IMR-90 (cell line): ENCODE results near the gene SGSH. TPM values are rescaled to one million over a fixed set of nuclear protein-coding genes. Genes with fewer than 3 reads are reported as not detected.

Source experiments
- CEBPB ChIP-seq: IDR thresholded peaks from 2 replicates; pipeline ENCODE4 v1.6.1; 2012; ENCODE audit warnings: low read depth, low read length, improper control_type of control experiment
- FOS ChIP-seq: fragments of 150-350 bp; IDR thresholded peaks from 2 replicates; pipeline ENCODE4 v1.6.1; 2016; ENCODE audit warnings: low read depth, low read length
- MAZ ChIP-seq: IDR thresholded peaks from 2 replicates; pipeline ENCODE4 v1.6.1; 2012; ENCODE audit warnings: low read depth, mild to moderate bottlenecking, low read length, improper control_type of control experiment, moderate library complexity, borderline replicate concordance
- MXI1 ChIP-seq: IDR thresholded peaks from 2 replicates; pipeline ENCODE4 v1.6.1; 2012; ENCODE audit warnings: low read depth, mild to moderate bottlenecking, low read length, moderate library complexity, borderline replicate concordance
- NFE2L2 ChIP-seq: fragments of 150-350 bp; IDR thresholded peaks from 2 replicates; pipeline ENCODE4 v1.6.1; 2016; ENCODE audit warnings: low read depth, mild to moderate bottlenecking, low read length
- RFX5 ChIP-seq: IDR thresholded peaks from 2 replicates; pipeline ENCODE4 v1.8.0; 2012; ENCODE audit warnings: low read depth, mild to moderate bottlenecking, low read length, moderate library complexity
- SMC3 ChIP-seq: fragments of 150-350 bp; IDR thresholded peaks from 2 replicates; pipeline ENCODE4 v1.6.1; 2016; ENCODE audit warnings: low read depth, mild to moderate bottlenecking, antibody characterized with exemption, low read length, moderate library complexity
- polyA plus RNA-seq, 3 experiments: library from polyadenylated mRNA; depleted of rRNA; stranded (reverse); fragments of >200 nt; gene quantifications; 2 replicates each; pipeline ENCODE4 v1.2.3, GENCODE V29; 2012; ENCODE audit warnings: low replicate concordance in 1 of 3
- total RNA-seq: library from RNA; depleted of rRNA; stranded (reverse); fragments of >200 nt; gene quantifications from 2 replicates; pipeline ENCODE4 v1.2.3, GENCODE V29; 2012

SGSH gene
- total and polyA plus RNA-seq, 2 of the 4 experiments (the other 2 are of a cell fraction): 3.0 to 41.5 TPM

DNA sequence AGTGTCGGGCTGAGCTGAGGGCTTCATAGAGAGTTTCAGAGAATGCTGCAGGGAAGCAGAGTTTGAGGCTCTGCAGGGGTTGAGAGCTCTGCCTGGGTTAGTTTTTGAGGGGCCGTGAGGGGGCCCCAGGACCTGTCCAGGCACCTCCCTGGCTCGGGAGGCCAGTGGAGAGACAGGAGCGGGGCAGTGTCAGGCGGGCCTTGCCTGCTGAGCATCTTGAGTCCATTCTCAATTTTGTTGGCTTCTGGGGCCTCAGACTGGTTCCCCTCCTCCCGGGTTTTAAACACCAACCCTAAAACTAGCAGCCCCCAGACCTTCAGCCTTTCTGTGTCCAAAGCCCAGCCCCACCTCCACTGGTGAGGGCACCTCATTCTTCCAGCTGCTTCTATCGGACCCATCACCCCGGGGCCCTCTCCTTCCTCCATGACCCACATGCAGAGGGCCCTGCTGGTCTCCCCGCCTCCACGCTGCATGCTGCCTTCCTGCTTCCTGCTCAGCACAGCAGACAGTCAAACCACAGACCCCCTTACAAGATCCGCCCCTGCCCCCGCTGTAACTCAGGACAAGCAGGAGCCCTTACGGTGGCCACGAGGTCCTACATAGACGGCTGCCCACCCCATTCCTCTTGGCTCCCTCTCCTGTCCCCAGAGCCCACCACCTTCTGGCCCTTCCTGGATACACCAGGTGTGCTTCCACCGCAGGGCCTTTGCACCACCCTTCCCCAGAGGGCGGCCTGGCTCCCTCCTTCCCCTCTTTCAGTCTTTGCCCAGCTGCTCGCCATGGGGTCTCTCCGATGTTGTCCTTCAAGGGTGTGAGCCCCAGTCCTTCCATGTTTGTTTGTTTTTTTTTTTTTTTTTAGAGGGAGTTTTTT, 44.3 kb upstream of the SGSH start (continued):
- TF ChIP-seq NFE2L2 (no peak), CEBPB (no peak), MAZ (no peak), SMC3 (no peak), FOS (no peak), MXI1 (no peak), RFX5 (no peak)
